GM21515 (cell line): ENCODE results near the gene MFNG.
"Not testable (repeated sequence)": the region's sequence is repeated elsewhere in the genome, so short reads cannot be mapped to it uniquely, and the experiment has no call there.

Experiments
- ATAC-seq: cut with Tn5 transposase; IDR thresholded peaks from one replicate; pipeline ENCODE4 v1.9.1; 2021; ENCODE audit not compliant: unreplicated experiment

MFNG gene

DNA sequence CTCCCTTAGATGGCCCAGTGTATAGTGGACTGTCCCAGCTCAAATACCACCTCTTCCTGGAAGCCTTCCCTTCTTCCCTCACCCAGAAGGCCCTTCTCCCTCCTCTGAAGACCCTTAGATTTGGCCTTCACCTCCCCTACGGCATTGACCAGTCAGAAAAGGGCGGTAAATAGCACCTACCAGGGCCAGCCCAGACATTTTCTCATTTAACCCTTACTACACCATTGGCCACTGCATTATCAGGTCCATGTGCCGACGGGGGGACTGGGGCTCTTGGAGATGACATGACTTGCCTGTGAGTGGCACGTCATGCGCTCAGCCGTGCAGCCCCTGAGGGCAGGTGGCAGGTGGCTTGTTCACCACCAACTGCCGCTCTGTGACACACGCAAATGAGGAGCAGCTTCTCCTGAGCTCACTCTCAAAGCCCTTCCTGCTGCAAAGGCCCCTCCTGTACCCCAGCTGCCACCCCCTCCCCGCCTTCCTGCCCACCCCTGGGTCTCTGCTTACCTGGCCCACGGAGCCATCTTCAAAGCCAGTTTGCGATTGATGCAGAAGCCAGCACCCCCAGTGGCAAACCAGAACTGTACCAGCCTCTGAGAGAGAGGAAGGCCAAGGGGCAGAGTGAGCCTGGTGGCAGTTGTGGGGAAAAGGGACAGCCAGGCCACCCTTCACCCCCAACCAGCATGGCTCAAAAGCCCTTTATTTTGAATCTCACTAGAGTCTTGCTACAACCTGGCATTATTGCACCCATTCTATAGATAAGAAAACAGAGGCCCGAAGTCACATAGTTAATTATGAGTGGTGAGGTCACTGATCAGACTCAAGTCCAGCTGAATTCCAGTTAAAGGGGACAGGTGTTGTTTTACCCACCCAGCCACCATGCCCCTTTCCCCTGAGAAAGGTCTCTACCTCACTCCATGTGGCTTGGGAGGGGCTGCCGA is 9.5 kb downstream of the MFNG start:
- ATAC-seq: no peak

DNA sequence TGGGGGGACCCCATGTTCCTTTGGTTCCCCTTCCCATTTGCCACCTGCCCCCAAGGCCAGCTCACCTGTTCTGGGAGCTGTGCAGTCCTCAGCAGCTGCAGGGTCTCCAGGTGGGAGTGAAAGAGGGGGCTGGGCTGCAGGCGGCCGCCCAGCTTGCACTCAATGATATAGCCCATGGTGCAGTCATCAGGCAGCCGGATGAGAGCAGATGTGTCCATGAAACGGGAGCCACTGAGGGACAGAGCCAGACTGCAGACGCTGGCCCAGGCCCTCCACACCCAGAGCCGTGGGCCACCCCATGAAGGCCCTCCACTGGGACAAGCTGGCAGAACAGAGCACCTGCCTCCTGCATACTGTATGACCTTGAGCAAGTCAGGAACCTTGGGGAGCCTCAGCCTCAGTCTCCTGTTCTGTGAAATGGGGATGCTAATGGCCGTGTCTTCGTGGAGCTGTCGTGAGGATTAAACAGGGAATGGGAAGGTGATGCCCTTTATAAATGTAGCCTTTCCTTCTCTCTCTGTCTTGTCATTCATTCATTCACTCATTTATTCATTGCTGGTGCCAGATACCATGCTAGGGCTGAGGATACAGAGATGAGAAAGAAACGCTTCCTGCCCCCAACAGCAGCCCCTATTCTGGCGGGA is 11.6 kb downstream of the MFNG start:
- no peak for ATAC-seq

DNA sequence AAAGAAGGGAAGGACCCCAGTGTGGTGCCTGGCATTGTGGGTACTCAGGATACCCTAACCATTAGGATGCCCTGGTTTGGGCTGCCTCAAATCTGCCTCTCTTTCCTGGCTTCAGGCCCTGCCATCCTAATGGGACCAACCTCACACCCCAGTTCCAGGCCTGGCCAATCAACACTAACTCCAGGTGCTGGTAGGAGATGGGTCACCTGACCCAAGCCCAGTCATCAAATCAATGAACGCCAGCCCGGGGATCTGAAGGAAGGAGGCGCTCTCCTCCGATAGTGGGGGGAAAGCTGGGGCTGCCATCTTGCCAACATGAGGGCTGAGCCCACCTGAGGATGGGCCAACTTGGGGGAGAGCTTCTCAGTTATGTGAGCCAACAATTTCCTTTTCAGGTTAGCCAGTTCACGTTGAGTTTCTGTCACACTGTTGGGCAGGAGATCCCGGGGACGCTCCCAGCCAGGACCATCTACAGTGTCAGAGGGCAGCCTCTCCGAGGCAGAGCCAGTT is 12.7 kb downstream of the MFNG start:
- ATAC-seq: no peak

DNA sequence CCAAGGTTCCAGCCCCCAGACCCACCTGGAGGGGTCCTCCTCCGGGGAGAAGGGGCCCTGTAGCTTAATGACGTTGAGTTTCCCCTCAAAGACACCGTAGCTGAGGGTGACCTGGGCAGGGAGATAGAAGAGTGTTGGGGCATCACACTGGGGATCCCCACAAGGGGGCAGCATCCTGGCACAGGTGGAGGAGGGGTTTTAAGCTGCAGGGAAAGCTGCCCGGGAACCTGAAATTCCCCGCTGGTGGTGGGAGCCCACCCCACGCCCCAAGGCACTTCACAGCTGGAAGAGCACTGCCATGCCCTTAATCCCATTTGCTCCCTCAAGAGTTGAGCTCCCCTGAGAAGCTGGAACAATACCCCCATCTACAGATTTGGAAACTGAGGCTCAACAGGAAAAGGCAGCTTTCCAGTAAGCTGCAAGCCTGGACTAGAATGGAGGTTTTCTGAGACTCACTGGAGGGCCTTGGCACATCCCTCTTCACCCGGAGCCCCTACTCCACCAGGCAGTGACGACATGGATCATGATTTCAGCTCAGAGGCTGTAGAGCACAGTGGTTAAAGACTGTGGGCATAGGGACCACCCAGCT is 13.7 kb downstream of the MFNG start:
- no peak for ATAC-seq

DNA sequence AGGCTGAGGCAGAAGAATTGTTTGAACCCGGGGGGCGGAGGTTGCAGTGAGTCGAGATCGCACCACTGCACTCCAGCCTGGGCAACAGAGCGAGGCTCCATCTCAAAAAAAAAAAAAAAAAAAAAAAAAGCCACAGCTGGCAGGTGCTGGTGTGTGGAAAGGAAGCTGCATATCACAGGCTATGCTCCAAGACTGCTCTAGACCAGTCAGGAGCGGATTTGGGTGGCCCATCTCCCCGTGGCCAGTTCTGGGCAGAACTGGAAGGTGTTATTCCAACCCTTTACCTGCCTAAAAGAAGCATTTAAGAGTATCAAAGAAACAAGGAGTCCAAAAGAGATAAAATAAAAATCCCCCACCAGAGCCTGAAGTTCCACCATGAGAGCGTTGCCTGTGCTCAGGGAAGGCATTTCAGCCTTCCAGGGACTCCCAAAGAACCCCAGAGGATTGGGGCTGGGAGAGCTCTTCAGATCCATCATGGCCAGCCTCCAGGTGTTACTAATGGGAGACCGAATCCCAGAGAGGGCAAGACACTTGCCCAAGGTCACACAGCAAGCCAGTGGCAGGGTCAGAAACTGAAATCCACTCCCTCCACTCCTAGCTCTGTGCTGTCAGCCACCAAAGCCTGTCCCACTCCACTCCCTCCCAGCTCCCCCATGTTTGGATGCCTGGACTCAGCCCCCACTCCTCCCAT is 14.3 kb downstream of the MFNG start:
- ATAC-seq: no peak

- no peak for ATAC-seq
Observed at GRCh38 chr22:37470087-37470445, 16.1 kb downstream of the MFNG start.

DNA sequence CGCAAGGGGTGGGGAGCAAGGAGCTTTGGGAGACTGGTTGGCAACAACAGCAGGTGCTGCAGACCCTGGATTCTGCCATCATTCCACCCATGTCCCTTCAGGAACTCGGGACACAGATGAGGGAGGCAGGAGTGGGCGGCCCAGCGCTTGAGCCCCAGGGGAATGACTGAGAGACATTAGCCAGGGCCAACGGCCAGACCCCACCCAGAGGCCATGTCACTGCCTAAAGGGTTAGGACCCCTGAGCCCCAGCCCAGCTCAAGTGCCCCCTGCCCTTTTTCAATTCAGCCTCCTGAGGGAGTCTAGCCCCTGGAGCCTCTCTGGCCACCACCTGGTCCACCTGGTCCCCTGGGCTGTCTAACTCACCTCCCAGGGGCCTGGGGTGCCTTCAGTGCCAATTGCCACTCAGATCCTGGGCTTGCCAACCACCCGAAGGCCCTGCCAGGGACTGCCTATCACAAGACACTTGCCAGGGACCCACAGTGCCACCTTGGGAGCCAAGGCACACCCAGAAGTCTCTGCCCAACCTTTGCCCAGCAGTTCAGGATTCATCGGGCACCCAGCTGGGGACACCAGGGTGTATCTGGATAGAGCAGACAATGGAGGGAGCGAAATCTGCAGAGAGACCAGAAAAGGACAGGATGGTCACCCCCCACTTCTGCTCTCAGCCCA is 16.6 kb downstream of the MFNG start:
- no peak for ATAC-seq

DNA sequence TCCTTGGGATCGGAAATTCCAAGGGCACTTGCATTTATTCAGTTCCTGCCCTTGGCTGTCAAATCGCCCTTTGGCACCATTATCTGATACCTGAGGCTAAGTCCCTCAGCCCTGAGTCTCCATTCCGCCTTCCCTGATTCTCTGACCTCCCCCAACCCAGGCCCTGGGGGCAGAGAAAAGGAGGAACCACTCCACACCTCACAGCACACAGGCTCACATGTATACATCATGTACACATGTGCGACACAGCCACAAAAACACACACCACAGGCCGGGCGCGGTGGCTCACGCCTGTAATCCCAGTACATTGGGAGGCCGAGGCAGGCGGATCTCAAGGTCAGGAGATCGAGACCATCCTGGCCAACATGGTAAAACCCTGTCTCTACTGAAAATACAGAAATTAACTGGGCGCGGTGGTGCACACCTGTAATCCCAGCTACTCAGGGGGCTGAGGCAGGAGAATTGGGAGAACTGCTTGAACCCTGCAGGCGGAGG is 17.9 kb downstream of the MFNG start:
- ATAC-seq: not testable (repeated sequence)

DNA sequence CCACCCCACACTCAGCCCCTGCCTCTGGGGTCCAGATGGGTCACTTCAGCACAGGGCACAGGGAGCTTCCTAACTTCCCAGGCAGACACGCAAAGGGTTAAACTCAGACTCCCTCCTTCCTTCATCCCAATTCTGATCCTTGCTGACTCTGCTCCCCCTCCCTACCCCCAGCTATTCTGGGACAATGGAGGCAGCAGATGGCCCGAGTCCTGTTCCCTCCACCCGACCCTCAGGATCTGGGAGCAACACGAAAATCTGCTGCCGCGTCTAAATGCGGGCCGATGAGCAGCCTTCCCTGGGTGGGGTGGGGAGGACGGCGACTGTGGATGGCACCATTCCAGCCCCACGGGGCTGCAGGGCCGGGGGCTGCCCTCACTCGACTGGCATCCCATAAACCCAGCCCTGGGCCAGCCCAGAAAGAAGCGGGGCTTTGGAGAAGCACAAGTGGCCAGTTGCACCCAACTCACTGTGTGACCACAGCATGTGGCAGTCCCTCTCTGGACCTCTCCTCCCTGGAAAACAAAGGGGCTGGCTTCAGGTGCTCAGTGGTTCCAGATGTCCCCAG is 18.7 kb downstream of the MFNG start:
- no peak for ATAC-seq

GRCh38 chr22:37464181-37464580 is 22.0 kb downstream of the MFNG start:
- no peak for ATAC-seq

DNA sequence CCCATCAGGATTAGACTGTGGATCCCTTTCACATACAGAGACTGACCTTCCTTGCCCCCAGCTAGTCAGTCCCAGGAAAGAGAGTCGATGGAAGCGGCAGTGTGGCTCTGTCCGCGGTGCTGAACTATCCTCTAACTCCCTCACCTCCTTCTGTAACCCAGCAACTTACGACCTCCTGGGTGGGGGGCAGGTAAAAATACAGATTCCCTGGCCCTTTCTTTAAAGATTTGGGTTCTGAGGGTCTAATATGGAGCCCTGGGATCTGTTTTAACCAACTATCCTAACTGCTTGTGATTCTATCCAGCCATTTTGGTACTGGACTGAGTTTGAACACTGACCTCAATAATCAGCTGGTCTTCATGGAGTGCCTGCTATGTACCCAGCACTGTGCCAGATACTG is 23.2 kb downstream of the MFNG start:
- ATAC-seq: no peak

- ATAC-seq: no peak
Observed at GRCh38 chr22:37462436-37462835, 23.7 kb downstream of the MFNG start.

DNA sequence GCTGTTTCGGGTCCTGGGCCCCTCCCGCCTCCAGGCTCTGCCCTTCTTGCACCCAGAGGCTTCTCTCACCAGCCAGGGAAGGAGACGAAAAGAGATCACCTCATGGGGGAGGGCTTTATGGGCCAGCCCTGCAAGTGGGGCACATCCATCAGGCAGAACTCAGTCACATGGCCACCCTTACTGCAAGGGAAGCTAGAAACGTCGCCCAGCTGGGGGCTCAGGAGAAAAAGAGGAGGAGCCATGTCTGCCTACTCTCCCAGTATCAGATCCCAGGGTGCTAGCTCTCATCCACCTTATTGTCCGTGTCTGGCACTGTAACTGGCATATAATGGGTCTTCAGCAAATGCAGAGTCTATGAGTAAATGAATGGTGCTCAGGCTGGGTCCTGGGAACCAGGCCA is 24.2 kb downstream of the MFNG start:
- no peak for ATAC-seq

DNA sequence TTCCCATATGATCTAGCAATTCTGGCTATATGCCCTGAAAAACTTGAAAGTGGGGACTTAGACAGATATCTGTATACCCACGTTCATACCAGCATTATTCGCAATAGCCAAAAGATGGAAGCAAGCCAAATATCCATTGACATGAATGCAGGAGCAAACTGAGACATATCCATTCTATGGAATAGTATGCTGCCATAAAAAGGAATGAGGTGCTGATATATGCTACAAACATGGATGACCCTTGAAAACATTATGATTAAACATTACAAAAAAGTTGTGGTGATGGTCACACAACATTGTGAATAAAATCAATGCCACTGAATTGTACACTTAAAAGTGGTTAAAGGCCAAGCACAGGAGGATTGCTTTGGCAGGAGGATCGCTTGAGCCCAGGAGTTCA is 25.5 kb downstream of the MFNG start:
- ATAC-seq: no peak

DNA sequence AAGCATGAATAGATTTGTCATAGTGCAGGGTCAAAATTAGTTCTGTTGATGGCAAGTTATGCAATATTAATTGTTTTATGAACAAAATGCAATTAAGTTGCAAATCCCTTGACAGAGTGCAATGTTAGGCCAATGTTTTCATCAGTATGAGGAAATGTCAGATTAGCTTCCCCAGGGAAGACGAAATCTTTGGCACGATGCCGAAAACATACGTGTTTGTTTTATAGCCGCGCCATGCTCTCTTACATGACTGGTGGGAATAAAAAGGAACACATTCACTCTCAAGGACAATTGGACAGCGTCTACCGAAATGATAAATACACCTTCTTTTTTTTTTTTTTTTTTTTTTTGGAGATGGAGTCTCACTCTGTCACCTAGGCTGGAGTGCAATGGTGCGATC is 27.0 kb downstream of the MFNG start:
- no peak for ATAC-seq

DNA sequence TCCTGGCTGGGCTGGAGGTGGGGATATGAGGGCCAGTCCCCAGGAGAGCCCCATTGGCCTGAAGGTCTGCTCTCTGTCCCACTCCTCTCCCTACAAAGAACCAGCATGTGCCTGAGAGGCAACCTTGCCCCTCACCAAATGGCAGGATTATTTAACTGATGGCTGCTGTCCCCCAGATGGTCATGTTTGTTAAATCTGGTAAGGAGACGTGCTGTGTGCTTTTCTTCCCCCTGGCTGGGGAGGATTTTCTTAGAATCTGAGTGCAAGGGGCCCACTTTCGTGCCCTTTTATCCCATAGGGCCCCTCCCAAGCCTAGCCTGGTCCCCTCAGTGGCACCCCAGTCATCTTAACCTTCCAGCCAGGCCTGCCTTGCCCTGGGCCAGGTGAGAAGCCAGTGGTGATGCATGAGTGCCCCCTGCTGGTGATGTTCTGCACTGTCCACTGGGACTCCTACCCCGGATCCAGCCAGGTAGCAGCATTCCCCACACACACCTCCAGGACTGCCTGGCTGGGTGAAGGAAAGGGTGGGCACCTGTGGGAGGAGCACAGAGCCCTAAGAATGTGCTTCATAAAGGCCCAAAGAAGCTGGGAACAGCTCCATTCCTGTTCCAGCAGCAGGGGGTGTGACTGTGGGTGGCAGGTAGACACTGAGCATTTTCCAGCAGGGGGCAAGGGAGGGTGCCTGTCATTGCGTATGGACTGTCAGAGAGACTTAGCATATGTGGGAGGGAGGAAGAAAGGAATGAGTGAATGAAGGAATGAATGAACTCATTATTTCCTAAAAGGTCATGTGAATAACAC is 28.9 kb downstream of the MFNG start:
- no peak for ATAC-seq

GRCh38 chr22:37456346-37456745 is 29.8 kb downstream of the MFNG start:
- ATAC-seq: no peak

DNA sequence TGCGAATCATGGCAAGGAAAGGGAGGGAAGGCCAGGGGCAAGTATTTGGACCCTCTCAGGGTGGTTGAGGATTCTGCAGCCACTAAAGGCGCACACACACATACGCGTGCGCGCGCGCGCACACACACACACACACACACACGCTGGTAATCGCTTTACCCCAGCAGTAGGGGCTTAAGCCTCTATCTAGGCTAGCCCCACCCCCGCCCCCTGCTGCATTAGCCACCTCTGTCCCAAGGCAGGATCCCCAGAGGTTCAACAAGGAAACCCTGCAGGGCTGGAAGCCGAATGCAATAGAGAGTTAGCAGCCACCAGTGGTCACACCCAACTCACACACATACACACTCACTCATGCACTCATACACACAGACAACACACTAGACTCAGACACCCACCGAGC is 30.3 kb downstream of the MFNG start:
- ATAC-seq: no peak

DNA sequence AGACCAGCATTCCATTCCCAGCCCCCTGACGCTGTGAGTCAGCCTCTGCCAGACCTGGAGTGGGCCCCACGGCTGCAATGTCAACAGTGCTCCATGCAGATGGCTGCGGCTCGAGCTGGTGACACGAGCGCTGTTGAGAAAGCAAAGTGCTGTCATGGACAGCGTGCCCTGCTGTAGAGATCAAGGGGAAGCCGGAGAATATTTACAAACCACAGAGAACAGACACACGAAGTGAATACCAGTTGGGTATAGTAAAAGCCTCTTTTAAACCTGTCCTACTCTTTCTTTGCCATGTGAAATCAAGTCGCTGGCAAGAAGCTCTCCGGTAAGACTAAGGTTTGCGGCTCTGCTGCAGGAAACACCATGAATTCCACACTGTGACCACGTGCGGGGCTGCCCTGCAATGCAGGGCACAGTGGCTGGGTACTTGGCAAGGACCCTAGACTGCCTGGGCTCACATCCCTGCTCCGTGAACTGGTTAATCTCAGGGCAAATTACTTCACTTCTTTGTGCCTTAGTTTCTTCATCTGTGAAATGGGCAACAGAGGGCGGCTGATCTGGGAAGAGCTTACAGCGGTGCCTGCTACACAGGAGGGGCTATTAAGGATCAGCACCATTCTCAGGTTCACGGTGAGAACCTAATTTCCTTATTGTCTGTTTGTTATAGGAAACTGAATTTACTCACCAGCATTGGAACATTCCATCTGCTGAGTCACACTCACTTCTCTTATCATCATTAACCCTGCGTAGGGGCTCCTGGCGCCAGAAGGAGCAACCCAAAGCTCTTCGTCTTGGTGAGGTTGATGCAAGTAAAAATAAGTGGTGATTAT is 31.1 kb downstream of the MFNG start:
- ATAC-seq: no peak
